Esophagus (tissue), 2 donors: ENCODE measurements around the gene GBE1. TPM values are rescaled to one million over a fixed set of nuclear protein-coding genes. Genes with fewer than 3 reads are reported as not detected.

Source experiments
- H3K27ac ChIP-seq, 2 donors: one replicate each; pipeline ENCODE4 v1.5.1; 2013; ENCODE audit warnings: low read depth in 2 of 2, mild to moderate bottlenecking in 2 of 2, inconsistent platforms in 1 of 2, low read length in 1 of 2, moderate library complexity in 1 of 2
- H3K27me3 ChIP-seq, 2 donors: one replicate each; pipeline ENCODE4 v1.6.1; 2013; ENCODE audit warnings: low read length in 2 of 2, control low read depth in 1 of 2, mild to moderate bottlenecking in 1 of 2; ENCODE audit not compliant: insufficient read depth in 2 of 2, control insufficient read depth in 1 of 2
- H3K36me3 ChIP-seq, 2 donors: one replicate each; pipeline ENCODE4 v1.6.1; 2013; ENCODE audit warnings: low read length in 1 of 2; ENCODE audit not compliant: control insufficient read depth in 2 of 2, insufficient read depth in 2 of 2
- H3K4me1 ChIP-seq, 2 donors: one replicate each; pipeline ENCODE4 v1.6.1; 2013; ENCODE audit warnings: low read length in 1 of 2; ENCODE audit not compliant: control insufficient read depth in 2 of 2, insufficient read depth in 2 of 2
- H3K4me3 ChIP-seq, 2 donors: one replicate each; pipeline ENCODE4 v1.5.1; 2013; ENCODE audit warnings: low read length in 2 of 2, mild to moderate bottlenecking in 2 of 2, low read depth in 1 of 2, moderate library complexity in 1 of 2
- H3K9me3 ChIP-seq, 2 donors: one replicate each; pipeline ENCODE4 v1.6.1; 2013; ENCODE audit warnings: mild to moderate bottlenecking in 2 of 2, low read depth in 1 of 2, low read length in 1 of 2, moderate library complexity in 1 of 2; ENCODE audit not compliant: control insufficient read depth in 2 of 2, insufficient read depth in 1 of 2
- WGBS, 2 donors: extraction: QIAGEN DNeasy Blood & Tissue Kit; methylation state at CpG; one replicate each; pipeline ENCODE4 v1.1.7; 2013; 5-methylcytosine and 5-hydroxymethylcytosine counted together
- polyA plus RNA-seq, 2 donors: library from polyadenylated mRNA; stranded (reverse); fragments of 200-250 nt; gene quantifications; one replicate each; pipeline ENCODE4 v1.2.3, GENCODE V29; 2013
- donor health status: healthy with polysubstance abuse.
- donor health status: Bipolar disorder and iron deficiency.

Gene GBE1
- polyA plus RNA-seq, 2 donors: 7.1 to 16.9 TPM

- Histone ChIP-seq H3K4me1 (no peaks in the 10 kb centered on the region), H3K27ac (no peak overlapping the region), H3K9me3 (no peaks in the 10 kb centered on the region), H3K27me3 (no peaks in the 10 kb centered on the region), H3K4me3 (no peak overlapping the region), H3K36me3 (no peaks in the 10 kb centered on the region)
Measured at GRCh38 chr3:81459733-81460132, 301.7 kb downstream of the GBE1 start.

DNA sequence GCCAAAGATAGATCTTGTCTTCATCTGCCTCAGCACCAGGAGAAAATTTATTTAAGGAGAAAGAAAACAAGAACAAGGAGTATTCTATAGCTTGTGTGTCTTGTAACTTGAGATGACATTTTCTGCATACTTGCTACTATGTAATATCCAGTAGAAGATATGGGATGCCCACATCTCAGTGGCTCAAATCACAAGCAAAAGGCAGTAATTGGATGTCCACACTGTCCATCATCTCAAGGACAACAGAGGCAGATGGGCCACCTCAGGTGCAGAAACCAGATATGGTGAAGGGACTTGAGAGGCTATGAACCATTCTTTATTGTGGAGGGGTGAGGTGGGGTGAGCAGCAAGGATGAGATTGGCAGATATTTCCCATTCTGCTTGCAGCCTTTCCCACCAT, 309.0 kb downstream of the GBE1 start:
- no peak overlapping the region for H3K27ac ChIP-seq
- no peaks in the 10 kb centered on the region for H3K9me3 ChIP-seq
- H3K4me1 ChIP-seq: no peaks in the 10 kb centered on the region
- no peaks in the 10 kb centered on the region for H3K27me3 ChIP-seq
- no peak overlapping the region for H3K4me3 ChIP-seq
- H3K36me3 ChIP-seq: no peaks in the 10 kb centered on the region

DNA sequence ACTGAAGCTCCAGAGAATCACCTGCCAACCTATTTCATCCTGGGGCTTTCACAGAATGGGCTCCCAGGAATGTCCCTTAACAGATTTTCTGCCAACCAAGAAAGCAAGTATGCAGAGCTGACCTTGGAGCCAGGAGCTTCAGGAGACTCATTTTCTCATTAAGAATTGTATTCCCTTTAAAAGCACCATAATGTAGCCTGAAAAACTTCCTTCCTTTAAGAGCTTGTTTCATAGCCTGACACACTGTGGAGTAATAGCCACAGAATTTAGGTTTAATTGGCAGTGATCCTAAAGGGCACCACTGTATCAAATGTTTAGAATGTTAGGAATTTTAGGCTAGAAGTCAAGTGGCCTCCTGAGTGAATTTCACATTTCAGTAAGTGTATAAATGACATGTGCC, 309.8 kb downstream of the GBE1 start:
- H3K4me3 ChIP-seq: no peak overlapping the region
- no peaks in the 10 kb centered on the region for H3K4me1 ChIP-seq
- no peak overlapping the region for H3K27ac ChIP-seq
- H3K9me3 ChIP-seq: no peaks in the 10 kb centered on the region
- H3K36me3 ChIP-seq: no peaks in the 10 kb centered on the region
- no peaks in the 10 kb centered on the region for H3K27me3 ChIP-seq

GRCh38 chr3:81451140-81451539, 310.3 kb downstream of the GBE1 start:
- Histone ChIP-seq H3K27me3 (no peaks in the 10 kb centered on the region), H3K4me3 (no peak overlapping the region), H3K4me1 (no peaks in the 10 kb centered on the region), H3K27ac (no peak overlapping the region), H3K9me3 (no peaks in the 10 kb centered on the region), H3K36me3 (no peaks in the 10 kb centered on the region)
- WGBS, 2 donors: 81 to 85% methylated on average over 2 of the region's 2 CpGs

- H3K4me1 ChIP-seq: no peaks in the 10 kb centered on the region
- H3K9me3 ChIP-seq: no peaks in the 10 kb centered on the region
- H3K27me3 ChIP-seq: no peaks in the 10 kb centered on the region
- no peak overlapping the region for H3K27ac ChIP-seq
- 61 to 77% methylated on average over 1 of the region's 1 CpG for WGBS, 2 donors
- no peaks in the 10 kb centered on the region for H3K36me3 ChIP-seq
- no peak overlapping the region for H3K4me3 ChIP-seq
Measured at GRCh38 chr3:81446806-81447205, 314.6 kb downstream of the GBE1 start.

- no peak overlapping the region for H3K4me3 ChIP-seq
- no peaks in the 10 kb centered on the region for H3K4me1 ChIP-seq
- no peaks in the 10 kb centered on the region for H3K36me3 ChIP-seq
- WGBS, 2 donors: 96 to 98% methylated on average over 4 of the region's 4 CpGs
- H3K9me3 ChIP-seq: no peaks in the 10 kb centered on the region
- H3K27ac ChIP-seq: no peak overlapping the region
- H3K27me3 ChIP-seq: no peaks in the 10 kb centered on the region
Measured at GRCh38 chr3:81445712-81446111, 315.7 kb downstream of the GBE1 start.

DNA sequence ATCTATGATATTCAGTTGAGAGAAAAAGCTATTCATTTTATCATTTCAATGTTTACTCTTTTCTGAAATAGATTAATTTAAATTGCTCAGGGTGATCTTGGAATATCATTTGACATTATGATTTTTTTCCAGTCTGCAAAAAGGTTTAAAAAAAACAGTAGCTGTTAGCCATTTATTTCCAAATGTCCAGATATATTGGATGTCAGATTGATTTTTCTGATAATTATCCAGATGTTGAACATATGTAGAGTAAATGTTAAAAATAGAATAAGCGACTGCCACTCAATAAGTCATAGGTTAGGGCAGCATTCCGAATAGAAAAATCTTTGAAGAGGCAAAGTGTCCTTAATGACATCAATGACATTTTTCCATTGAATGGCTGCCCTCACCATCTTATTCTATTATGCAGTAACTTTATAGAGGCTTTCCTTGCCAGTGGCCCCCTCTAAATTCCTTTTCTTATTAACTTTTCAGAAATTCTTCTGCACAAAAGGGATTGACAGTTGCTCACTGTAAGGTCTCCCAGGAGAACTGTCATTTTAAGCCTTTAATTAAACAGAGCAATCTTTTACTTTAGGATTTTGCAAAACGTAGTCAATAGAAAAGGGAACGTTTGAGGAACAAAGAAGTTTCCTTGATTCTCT, 316.5 kb downstream of the GBE1 start:
- Histone ChIP-seq H3K27ac (no peak overlapping the region), H3K4me1 (no peaks in the 10 kb centered on the region), H3K27me3 (no peaks in the 10 kb centered on the region), H3K4me3 (no peak overlapping the region), H3K9me3 (no peaks in the 10 kb centered on the region), H3K36me3 (no peaks in the 10 kb centered on the region)
- WGBS, 2 donors: 71 to 78% methylated on average over 4 of the region's 4 CpGs

DNA sequence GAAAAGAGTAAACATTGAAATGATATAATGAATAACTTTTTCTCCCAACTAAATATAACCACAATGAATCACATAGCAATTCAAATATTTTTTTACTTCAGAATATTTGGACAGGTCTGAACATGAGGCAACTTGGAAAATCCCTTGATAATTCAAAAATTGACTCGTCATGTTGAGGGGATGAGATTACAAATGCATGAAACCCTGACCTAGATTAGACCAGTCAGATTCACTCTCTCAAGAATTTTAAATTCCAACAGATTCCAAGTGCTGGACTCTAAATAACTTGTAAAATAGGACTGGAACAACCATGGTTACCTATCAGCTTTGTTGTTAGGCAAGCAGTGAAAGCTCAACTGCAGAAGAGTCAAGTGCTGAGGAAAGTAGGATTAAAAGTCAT, 317.5 kb downstream of the GBE1 start:
- H3K27me3 ChIP-seq: no peaks in the 10 kb centered on the region
- no peaks in the 10 kb centered on the region for H3K4me1 ChIP-seq
- 18 to 38% methylated on average over 1 of the region's 1 CpG for WGBS, 2 donors
- H3K27ac ChIP-seq: no peak overlapping the region
- no peaks in the 10 kb centered on the region for H3K9me3 ChIP-seq
- H3K4me3 ChIP-seq: no peak overlapping the region
- H3K36me3 ChIP-seq: no peaks in the 10 kb centered on the region

GRCh38 chr3:81443457-81443782, 318.0 kb downstream of the GBE1 start:
- H3K27ac ChIP-seq: no peak overlapping the region
- no peaks in the 10 kb centered on the region for H3K27me3 ChIP-seq
- no peaks in the 10 kb centered on the region for H3K36me3 ChIP-seq
- H3K4me3 ChIP-seq: no peak overlapping the region
- H3K9me3 ChIP-seq: no peaks in the 10 kb centered on the region
- 86 to 90% methylated on average over 3 of the region's 3 CpGs for WGBS, 2 donors
- H3K4me1 ChIP-seq: no peaks in the 10 kb centered on the region

DNA sequence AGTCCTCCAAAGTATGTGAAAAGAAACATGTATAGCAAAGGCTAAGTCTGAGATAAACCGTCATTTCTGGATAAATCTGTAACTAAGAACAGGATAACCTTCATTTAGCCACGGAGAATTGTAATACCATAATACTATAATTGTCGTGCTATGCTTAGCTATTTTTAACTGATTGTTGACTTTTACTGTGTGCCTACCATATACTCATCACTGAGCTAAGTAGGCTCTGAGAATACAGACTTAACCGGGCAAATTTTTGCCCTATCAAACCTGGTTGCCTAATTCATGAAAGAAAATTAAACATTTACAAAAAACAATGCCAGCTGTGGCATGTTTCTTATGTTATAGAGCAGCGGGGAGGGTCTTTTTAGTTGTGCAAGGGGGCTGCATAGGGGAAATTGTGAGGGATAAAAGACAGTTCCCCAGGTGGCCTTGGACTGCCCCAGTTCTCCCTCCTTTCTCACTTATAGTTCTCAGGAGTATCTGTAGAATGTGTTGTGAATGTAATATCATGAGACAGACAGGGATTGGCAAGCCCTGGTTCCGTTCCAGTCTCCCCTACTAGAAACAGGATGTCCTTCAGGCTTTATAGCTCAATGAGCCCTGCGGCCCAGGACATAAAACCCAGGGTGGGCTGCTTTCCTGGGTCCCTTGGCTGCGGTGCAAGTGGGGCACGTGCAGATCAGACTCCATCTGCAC, 318.5 kb downstream of the GBE1 start:
- Histone ChIP-seq H3K27ac (no peak overlapping the region), H3K27me3 (no peaks in the 10 kb centered on the region), H3K9me3 (no peaks in the 10 kb centered on the region), H3K4me1 (no peaks in the 10 kb centered on the region), H3K4me3 (no peak overlapping the region), H3K36me3 (no peaks in the 10 kb centered on the region)
- WGBS, 2 donors: 74 to 79% methylated on average over 9 of the region's 9 CpGs
